ENCODE results near the gene OR1L4.

Gene OR1L4, protein sequence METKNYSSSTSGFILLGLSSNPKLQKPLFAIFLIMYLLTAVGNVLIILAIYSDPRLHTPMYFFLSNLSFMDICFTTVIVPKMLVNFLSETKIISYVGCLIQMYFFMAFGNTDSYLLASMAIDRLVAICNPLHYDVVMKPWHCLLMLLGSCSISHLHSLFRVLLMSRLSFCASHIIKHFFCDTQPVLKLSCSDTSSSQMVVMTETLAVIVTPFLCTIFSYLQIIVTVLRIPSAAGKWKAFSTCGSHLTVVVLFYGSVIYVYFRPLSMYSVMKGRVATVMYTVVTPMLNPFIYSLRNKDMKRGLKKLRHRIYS

DNA sequence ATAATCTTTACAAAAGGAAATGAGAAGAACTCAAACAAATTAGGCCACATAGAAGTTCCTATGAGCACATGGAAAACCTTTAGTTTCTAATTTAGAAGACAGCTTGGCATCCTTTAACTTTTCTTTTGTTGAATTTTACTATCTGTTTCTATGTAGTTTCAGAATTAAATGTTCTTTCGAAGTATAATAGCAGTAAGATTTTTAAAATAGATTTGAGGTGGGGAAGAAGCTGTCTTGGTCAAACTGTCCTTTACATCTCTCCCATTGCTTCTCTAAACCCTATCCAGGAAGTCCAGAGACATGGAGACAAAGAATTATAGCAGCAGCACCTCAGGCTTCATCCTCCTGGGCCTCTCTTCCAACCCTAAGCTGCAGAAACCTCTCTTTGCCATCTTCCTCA lies at the start of gene OR1L4:
OR1L4 (plus strand) TSS at position 301 of the 400 bp plus-strand sequence; CDS start at position 301, 0 bp downstream.
- FAIRE-seq = no peak

DNA sequence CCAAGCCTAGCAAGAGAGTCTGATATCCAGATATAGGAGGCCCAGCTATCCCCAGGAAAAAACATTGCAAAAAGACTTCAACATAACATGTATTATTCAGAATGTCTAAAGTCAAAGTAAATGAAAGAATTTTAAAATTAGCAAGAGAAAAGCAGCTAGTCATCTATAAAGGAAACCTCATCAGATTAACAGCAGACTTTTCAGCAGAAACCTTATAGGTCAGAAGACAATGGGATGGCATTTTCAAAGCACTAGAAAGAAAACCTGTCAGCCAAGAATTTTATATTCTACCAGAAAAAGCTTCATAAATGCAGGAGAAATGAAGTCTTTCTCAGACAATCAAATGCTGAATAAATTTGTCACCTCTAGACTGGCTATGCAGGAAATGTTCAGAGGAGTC lies 38.9 kb upstream of the OR1L4 start:
- FAIRE-seq = no peak

DNA sequence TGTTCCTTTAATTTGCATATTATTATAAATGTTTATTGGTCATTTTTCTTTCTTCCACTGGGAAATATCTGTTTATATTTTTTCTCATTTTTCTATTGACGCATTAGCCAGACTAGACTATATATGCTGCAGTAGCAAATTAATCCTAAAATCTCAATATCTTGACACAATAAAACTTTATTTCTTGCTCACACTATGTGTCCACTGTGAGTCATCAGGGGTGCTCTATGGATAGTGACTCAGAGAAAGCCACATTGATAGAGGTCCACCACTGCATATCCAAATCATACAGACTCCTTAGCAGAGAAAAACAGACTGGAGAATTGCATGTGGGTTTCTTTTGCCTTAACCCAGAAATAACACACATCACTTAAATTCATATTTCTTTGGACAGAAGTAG lies 28.1 kb upstream of the OR1L4 start:
- FAIRE-seq = no peak

DNA sequence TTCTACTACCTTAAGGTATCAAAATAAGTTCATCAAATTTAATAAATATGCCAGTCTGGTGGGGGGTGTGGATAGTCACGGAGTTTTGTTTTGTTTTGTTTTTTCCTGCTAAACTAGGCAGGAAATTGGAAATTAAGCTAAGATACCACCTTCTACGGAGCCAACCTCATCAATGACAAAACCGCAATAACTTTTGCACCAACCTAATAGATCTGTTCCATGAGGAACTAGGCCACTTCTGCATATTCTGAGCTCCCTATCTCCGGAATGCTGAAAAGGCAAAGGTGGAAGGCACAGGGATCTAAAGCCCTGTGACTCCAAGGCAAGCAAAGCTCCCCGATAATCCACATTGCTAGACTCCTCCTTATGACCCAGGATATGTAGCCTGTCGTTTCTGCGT lies 5.8 kb upstream of the OR1L4 start:
- no peak for FAIRE-seq

DNA sequence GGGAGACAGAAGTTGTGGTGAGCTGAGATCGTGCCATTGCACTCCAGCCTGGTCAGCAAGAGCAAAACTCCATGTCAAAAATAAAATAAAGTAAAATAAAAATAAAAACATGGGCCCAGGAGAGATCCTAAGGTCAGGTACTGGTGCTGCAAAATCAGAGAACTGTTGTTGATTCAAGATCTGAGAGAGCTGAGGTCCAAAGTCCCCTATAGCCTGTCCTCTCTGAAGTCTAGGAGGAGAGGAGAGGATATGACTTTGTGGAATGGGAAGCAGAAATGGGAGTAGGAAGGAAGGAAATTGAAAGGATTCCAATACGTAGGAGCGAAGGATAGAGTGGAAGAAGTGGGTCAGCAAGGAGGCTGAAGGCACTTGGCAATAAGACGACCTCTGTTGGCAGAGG lies 4.6 kb upstream of the OR1L4 start:
- no peak for FAIRE-seq

DNA sequence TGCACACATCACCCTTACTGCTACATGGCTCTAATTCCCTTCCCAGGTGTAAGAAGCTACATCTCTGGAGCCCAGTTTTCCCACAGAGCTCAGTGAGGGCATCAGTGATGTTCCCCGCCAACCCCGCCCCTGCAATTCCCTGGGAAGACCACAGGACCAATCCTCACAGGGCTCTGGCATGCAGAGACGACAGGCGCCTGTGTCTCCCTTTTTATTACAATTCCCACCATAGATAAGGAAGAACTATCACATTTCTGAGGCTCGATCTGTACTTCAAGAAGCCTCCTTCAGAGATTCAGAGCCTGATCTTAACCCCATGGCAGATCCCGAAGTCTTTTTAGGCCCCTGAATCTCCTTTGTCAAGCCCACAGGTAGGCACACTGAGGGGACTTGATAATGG lies 18.2 kb downstream of the OR1L4 start, which contains the start of gene OR1L6:
OR1L6 (plus strand) TSS at position 301 of the 400 bp plus-strand sequence. CDS start 7,545 bp downstream, outside the sequence.
- FAIRE-seq = no peak

DNA sequence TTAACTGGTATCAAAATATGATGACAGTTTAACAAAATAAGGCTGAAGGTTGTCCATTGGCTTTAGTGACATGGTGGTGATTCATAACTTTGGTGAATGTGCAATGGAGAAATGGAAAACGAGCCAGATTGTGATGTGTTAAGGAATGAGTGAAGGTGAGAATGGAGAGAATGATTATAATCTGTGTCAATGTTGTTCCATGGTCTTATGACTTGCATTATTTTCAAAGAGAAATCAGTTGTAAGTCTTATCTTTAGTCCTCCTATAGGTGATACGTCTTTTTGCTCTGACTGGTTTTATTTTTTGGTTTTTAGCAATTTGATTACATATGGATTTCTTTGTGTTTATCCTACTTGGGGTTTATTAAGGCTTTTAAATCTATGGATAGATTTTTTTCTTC lies 31.0 kb downstream of the OR1L4 start:
- no peak for FAIRE-seq

DNA sequence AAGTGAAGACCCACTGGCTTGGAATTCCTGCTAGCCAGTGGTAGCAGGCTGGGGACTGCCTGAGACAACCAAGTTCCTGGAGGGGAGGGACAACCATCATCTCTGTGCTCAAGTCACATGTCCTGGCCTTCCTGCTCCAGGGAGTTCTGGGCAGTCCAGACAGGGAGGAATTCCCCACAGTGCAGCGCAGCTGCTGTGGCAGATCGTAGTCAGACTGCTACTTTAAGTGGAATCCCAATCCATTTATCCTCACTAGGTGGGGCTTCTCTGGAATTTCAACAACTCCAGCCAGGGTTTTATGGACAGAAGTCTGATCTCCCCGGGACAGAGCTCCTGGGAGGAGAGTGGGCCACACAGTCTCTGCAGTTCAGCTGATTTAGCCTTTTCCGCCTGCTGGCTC lies 44.0 kb downstream of the OR1L4 start:
- no peak for FAIRE-seq

Data from TTC549 (cell line).